Vein endothelial cell (primary cell): ENCODE data around the gene TOR4A. TPM values are rescaled to one million over a fixed set of nuclear protein-coding genes. Genes with fewer than 3 reads are reported as not detected.

ENCODE experiments used
- total RNA-seq: library from RNA; depleted of rRNA; stranded (reverse); fragments of >200 nt; gene quantifications from 2 replicates; pipeline ENCODE4 v1.2.3, GENCODE V29; 2012

Gene TOR4A
- total RNA-seq, result 58.3 and 77.4 TPM in 2 replicates

DNA sequence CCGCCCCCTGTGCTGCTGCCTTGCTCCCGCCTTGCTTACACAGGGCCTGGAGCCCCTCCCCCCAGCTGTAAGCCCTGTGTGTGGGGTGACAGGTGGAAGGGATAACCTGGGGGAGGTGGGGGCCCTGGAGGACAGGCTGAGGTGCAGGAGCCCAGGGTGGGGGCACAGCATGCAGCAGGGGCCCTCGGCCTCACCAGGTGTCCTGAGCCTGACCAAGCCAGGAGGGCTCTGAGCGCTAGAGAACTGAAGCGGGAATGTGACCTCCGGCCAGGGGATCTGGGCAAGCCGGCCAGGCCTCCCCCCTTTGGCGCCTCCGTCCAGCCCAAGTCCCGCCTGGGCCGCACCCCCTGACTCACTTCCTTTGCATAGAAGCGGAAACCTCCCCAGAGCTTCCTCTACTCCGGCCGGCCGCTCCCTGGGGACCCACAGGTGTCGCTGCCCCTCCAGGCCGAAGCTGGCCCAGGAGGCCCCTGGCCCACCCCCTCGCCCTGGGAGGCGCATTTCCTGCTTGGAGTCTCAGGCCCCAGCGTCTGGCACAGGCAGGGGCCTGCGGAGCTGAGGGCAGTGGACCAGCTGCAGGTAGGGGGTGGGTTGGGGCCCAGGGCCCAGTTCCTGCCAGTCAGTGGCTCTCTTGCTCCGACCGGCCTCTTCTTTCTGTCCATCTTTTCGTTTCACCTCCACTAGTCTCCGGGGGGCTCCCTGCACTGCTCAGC, at the start of gene TOR4A:
TSS of gene TOR4A (plus strand) at position 398 of the 713 bp plus-strand sequence. CDS start 964 bp downstream, outside the sequence.

DNA sequence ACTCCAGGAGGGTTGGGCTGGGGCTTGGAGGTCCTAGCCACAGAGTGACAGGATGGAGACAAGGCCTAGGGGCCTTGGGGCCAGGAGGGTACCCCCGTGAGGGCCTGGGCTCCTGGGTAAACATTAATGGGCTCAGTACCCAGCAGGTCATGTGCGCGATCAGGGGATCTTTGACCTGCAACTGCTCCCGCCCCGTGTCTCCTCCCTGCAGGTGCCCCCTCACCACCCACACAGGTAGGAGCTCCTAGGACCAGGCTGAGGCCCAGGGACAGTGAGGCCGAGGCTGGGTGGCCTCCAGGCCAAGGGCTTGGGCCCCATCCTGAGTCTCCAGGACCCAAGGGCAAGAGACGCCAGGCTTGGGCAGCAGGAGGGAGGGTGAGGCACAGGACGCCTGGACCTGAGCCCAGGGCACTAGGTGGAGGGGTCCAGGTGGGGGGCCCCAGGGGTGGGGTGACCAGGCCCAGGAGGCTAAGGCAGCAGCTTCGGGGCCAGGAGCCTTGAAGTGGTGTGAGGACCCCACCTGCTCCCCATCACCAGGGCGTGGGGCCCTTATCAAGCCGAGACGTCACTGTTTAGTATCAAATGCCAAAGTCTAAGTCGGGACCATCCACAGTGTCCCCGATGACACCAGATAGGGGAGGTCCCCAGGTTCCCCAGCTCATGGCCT, 46.7 kb upstream of the TOR4A start, which contains the start of gene SLC34A3:
TSS of gene SLC34A3 (plus strand) at position 197 of the 667 bp plus-strand sequence. CDS start 802 bp downstream, outside the sequence.

DNA sequence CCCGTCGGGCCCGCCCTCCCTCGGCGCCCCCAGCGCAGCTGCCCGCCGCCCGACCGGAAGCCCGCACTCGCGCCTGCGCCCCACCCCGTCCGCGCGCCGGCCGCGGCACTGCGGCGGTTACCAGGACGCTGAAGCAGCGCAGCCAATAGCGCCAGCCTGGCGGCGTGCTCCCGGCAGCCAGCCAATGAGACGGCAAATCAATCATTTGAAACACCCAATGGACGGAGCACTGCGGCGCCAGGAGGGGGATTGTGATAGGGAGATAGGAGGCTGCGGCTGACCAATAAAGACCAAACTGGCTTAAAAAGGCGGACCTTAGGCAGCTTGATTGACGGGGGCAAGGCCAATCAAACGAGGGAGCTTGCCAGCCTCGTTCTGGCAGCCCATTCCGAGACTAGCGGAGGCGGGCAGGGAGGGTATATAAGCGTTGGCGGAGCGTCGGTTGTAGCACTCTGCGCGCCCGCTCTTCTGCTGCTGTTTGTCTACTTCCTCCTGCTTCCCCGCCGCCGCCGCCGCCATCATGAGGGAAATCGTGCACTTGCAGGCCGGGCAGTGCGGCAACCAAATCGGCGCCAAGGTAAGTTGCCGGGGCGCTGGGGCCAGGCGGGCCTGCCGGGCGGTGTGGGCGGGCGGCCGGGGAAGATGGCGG, 36.6 kb upstream of the TOR4A start, which contains the start of gene TUBB4B:
TSS of gene TUBB4B (plus strand) at position 447 of the 649 bp plus-strand sequence. CDS start at position 521, 74 bp downstream.

DNA sequence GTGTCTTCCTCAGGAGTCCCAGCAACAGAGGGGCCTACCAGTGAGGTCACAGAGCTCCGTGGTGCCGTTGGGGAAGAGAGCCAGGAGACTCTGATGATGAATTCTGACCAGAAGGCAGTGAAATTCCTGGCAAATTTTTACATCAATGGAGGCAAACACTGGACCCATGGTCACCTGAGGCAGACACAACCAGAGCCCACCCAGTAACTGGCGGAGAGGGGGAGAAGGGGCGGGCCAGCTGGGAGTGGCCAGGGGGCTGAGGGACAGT, 26.4 kb upstream of the TOR4A start, which contains the start of gene STPG3:
TSS of gene STPG3 (plus strand) at position 93 of the 268 bp plus-strand sequence. CDS start at position 94, 1 bp downstream.

DNA sequence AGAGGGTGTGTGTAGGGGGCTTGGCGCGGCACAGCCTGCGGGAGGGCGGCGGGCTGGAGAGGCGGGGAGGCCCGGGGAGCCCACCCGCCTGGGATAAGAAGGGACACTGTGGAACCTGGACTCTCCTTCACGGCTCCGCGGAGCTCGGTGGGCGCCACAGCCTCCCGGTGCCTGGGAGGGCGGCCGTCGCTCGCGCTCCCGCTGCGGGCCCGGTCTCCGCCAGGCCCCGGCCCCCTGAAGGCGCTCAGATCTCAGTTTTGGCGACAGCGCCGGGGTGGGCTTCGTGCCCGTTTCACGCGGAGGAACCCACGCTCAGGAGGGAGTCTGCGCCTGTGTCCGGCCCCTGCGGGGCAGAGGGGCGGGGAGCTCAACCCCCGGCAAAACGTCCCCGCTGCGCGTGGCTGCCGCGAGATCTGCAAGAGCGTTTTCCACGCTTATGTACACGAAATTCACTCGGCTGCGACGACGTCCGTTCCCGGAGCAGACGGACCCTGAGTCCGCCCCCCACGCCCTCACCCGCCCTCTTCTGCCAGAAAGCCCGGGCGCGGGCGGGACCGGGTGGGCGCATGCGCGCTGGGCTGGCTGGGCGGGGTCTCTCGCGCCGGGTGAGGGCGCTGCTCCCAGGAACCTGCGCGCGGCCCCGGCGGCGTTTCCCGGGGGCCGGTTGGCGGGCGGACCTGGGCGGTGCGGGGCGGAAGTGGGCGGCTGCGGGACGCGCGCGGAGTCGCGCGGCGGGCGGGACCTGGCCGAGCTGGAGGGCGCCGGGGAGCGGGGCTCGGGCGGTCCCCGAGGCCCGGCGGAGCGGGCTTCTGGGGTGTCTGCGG, 22.7 kb upstream of the TOR4A start, which contains the start of gene NELFB:
TSS of gene NELFB (plus strand) at position 704 of the 824 bp plus-strand sequence.

DNA sequence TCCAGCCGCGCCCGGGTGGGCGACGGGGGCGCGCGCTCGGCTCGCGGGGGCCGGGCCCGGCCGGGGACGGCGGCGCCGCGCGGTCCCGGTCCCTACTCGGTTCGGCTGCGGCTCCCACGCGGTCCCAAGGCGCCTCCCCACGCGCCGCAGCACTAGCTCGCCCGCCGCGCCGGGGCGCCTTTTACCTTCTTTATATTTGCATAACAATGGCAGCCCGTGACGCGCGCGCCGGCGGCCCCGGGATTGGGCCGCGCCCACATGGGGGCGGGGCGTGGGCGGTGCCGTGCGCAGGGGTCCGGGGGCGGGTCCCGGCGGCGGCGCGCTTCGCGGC, 24.6 kb downstream of the TOR4A start, which contains the start of gene NRARP:
TSS of gene NRARP (minus strand) at position 154 of the 331 bp plus-strand sequence. CDS start 343 bp downstream, outside the sequence.

Other genes starting within 250 kb of the TOR4A start
- gene ABCA2, start 249.5 kb upstream of the TOR4A start, total RNA-seq, result 12.4 and 18.6 TPM in 2 replicates
- gene FUT7, start 245.6 kb upstream of the TOR4A start, total RNA-seq, result not detected in 2 replicates
- 52.6 and 64.7 TPM in 2 replicates for gene NPDC1, start 231.5 kb upstream of the TOR4A start, total RNA-seq
- not detected in 2 replicates for gene ENTPD2, start 223.7 kb upstream of the TOR4A start, total RNA-seq
- gene SAPCD2, start 207.2 kb upstream of the TOR4A start, total RNA-seq, result 11.1 and 14.7 TPM in 2 replicates
- 19.9 and 21.5 TPM in 2 replicates for gene UAP1L1, start 200.2 kb upstream of the TOR4A start, total RNA-seq
- 65.8 and 69.2 TPM in 2 replicates for gene MAN1B1, start 190.7 kb upstream of the TOR4A start, total RNA-seq
- gene DPP7, start 163.0 kb upstream of the TOR4A start, total RNA-seq, result 70.4 and 103 TPM in 2 replicates
- gene GRIN1, start 138.6 kb upstream of the TOR4A start, total RNA-seq, result 0.10 TPM in 1 of 2 replicates, not detected in the other
- gene LRRC26, start 107.7 kb upstream of the TOR4A start, total RNA-seq, result not detected in 2 replicates
- gene TMEM210, start 105.7 kb upstream of the TOR4A start, total RNA-seq, result not detected in 2 replicates
- 30.1 and 37.6 TPM in 2 replicates for gene ANAPC2, start 89.2 kb upstream of the TOR4A start, total RNA-seq
- 102 and 108 TPM in 2 replicates for gene SSNA1, start 89.0 kb upstream of the TOR4A start, total RNA-seq
- gene TPRN, start 77.0 kb upstream of the TOR4A start, total RNA-seq, result 9.9 and 10.8 TPM in 2 replicates
- gene TMEM203, start 72.1 kb upstream of the TOR4A start, total RNA-seq, result 27.1 and 28.9 TPM in 2 replicates
- gene NDOR1, start 72.0 kb upstream of the TOR4A start, total RNA-seq, result 8.3 and 8.8 TPM in 2 replicates
- gene RNF208, start 55.5 kb upstream of the TOR4A start, total RNA-seq, result 0.19 and 0.65 TPM in 2 replicates
- 0.65 and 0.67 TPM in 2 replicates for gene CYSRT1, start 52.6 kb upstream of the TOR4A start, total RNA-seq
- gene RNF224, start 50.2 kb upstream of the TOR4A start, total RNA-seq, result under 0.01 and 0.19 TPM in 2 replicates
- gene SLC34A3, start 46.8 kb upstream of the TOR4A start, total RNA-seq, result not detected in 2 replicates
- gene TUBB4B, start 36.4 kb upstream of the TOR4A start, total RNA-seq, result 199 and 241 TPM in 2 replicates
- gene STPG3, start 26.4 kb upstream of the TOR4A start, total RNA-seq, result not detected in 2 replicates
- 73.9 and 77.1 TPM in 2 replicates for gene NELFB, start 22.4 kb upstream of the TOR4A start, total RNA-seq
- 46.7 and 64.3 TPM in 2 replicates for gene NRARP, start 24.5 kb downstream of the TOR4A start, total RNA-seq
- 18.1 and 29.1 TPM in 2 replicates for gene EXD3, start 145.4 kb downstream of the TOR4A start, total RNA-seq
- gene NOXA1, start 145.7 kb downstream of the TOR4A start, total RNA-seq, result 1.9 and 2.0 TPM in 2 replicates
- gene ENTPD8, start 163.6 kb downstream of the TOR4A start, total RNA-seq, result 0.33 TPM in 1 of 2 replicates, not detected in the other
- 52.9 and 58.1 TPM in 2 replicates for gene NSMF, start 181.6 kb downstream of the TOR4A start, total RNA-seq